GM20000 (cell line): ENCODE results near the gene ANGPT4.
A peak's percentile ranks its signal among the peaks of the same experiment; 100 is the strongest.

ENCODE experiments used
- DNase-seq: peaks from one replicate; pipeline ENCODE4 v3.0.0; 2012; ENCODE audit warnings: low spot score
- TF ChIP-seq, protein P1 (sequence below): IDR thresholded peaks from 2 replicates; pipeline ENCODE4 v1.5.1; 2012; ENCODE audit warnings: mild to moderate bottlenecking, control low read depth; ENCODE audit errors: extremely low read depth, missing control alignments

ANGPT4 gene

DNA sequence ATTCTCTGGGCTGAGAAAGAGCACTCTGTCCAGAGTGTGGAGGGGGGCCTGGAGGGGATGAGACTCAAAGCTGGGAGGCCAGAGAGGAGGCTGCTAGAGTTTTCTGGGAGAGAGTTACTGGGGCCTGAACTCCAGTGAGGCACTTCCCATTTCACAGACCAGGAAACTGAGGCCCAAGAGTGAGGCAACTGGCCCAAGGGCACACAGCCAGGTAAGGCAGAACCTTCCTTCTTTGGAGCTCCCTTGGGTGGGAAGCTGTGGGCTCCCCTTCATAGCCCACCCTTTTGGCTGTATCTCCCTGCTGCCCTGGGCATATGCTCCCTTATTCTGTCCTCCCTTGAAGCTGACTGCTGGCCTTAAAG, 34.4 kb downstream of the ANGPT4 start:
- no peak for DNase-seq
- TF ChIP-seq, protein P1, sequence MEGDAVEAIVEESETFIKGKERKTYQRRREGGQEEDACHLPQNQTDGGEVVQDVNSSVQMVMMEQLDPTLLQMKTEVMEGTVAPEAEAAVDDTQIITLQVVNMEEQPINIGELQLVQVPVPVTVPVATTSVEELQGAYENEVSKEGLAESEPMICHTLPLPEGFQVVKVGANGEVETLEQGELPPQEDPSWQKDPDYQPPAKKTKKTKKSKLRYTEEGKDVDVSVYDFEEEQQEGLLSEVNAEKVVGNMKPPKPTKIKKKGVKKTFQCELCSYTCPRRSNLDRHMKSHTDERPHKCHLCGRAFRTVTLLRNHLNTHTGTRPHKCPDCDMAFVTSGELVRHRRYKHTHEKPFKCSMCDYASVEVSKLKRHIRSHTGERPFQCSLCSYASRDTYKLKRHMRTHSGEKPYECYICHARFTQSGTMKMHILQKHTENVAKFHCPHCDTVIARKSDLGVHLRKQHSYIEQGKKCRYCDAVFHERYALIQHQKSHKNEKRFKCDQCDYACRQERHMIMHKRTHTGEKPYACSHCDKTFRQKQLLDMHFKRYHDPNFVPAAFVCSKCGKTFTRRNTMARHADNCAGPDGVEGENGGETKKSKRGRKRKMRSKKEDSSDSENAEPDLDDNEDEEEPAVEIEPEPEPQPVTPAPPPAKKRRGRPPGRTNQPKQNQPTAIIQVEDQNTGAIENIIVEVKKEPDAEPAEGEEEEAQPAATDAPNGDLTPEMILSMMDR: no peak

DNA sequence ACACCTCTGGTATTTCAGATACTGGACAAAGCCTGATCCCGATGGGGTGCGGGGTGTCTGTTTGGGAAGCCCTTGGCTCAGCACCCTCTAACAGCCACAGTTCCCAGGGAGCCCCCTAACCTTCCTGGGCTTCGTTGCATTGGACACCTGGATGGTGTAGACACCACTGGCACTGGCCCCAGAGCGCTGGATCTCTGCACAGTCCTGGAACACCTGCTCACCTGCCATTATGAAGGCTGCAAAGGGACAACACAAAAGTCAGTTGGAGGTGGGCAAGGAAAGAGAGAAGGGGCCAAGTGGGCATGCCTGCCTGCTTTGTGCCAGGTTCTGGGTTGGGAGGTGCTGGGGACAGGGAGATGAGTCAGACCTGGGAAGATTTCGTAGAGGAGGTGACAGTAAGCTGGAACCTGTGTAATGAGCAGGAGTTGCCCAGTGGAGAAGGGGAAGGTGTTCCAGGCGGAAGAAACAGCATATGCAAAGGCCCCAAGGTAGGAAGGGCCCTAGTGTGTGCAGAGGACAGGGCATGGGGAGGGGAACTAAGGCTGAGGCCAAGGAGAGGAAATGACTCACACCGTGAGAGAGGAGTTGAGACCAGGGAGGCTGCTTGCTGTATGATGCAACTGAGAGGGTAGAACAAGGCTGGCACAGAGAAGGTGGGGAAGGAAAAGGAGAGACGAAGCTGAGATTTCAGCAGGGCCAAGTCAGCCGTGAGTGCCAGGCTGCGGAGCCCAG, 34.9 kb downstream of the ANGPT4 start:
- TF ChIP-seq, protein P1: no peak

DNA sequence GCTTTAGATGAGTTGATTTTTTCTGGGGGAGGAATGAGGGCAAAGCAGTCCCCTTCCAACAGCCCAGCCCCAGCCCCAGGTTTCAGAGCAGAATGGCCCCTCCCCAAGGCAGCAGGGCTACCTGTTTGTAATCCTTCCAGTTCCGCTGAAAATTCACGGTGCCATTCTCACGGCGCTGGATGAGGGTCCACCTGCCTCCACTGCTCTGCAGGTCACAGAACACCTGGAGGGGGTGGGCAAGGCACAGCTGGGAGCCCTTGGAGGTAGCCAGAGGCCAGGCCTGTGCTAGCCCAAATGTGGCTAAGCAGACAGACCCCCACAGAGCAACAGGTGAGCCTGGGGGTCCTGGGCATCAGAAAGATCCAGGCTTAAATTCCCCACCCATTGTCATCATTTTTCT, 36.5 kb downstream of the ANGPT4 start:
- no peak for DNase-seq
- TF ChIP-seq, protein P1: no peak

More for the DNA sequence above, 34.9 kb downstream of the ANGPT4 start:
- DNase-seq: no peak

DNA sequence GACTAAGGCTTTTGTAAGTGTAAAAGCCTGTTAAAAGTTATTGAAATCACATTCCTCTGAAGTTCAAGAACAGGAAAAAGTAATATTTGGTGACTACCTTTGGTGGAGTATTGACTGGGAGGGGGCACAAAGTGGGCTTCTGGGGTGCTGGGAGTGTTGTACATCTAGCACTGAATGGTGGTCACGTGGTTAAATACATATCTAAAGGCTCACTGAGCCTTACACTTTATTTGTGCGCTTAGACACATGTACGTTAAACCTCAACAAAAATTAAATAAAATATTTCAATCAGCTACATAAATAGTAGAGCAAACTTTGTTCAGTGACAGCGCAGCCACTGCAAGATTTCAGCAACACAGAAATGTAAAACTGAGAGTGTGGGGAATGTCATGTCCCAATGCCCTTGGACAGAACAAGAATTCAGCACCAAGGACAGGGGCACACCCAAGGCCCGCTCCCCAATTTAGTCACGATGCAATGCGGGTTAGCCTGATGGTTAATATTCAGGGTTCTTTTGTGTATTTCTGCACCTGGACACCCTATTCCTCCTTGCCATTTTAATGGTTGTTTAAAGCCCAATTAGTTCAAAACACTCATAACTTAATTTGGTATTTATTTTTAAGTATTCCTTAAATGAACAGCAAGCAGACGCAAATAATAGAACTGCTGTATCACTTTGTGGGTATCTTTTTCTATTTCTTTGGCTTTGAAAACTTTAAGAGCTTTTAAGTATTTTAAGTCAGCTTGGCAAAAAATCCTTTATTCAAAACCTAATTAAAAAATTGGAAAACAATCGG, 37.4 kb downstream of the ANGPT4 start:
- DNase-seq: peak; percentile 62
- TF ChIP-seq, protein P1: no peak

DNA sequence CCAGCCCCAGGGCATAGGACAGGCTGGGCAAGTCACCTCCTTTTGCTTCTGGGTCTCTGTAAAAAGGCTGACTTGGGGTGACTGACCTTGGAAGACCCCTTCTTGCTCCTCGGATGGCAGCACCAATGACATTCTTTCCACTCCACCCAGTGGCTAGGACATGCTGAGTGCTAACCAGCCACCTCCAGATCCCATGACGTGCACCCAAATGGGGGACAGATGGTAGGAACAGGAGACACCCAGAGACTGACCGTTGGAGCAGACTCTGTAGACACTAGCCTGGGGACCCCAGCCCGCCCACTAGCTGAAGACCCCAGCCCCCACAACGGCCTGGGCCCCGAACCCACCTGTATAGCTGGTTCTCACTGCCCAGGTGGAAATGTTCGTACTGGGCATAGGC, 38.3 kb downstream of the ANGPT4 start:
- TF ChIP-seq, protein P1: no peak
- DNase-seq: no peak

DNA sequence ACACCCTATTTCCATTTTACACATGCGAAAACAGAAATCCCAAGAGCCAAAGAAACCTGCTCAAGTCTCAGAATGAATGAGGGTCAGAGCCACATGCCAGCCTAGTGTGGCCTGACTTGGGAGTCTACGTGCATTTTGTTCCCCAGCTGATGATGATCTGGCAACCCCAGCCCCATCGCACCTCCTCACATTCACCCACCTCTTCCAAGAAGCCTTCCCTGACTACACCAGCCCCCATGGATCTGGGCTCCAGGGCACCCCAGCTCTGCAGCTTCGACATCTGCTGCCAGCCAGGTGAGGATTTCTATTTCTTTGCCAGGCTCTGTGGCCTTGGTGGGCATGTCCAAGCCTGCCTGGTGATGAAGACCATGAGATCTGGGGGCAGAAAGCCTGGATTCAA, 41.0 kb downstream of the ANGPT4 start:
- TF ChIP-seq, protein P1: no peak
- no peak for DNase-seq

DNA sequence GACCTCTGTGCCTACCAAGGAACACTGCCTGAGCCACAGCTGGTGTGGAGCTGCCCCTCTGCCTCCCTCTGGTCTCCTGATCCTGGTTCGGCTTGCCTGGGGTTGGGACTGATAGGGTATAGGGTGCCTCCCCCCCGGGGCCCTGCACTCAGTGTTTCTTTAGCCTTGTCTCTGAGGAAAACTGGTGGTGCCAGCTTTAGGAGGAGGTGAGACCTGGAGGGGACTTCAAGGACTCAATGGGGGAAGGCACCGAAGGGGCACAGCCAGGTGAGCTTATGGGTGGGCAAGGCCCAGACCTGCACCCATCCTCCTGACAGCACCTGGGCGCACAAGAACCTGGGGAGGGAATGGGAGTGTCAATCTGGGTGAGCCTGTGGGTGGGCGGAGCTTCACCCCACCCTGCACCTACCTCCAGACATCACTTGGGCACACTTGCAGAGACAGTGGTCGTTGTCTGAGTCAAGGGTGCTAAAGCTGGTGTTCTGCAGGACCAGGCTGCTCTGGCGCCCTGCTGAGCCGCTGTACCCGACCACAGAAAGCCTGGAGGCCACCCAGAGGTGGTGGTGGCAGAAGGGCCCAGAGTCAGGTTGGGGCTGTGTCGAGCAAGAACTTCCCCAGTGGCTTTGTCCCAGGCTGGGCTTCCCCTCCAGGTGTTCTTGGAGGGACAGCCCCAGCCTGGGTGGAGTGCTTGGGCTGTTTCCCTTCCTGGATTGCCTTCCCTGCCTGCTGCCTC, 42.1 kb downstream of the ANGPT4 start:
- TF ChIP-seq, protein P1: no peak
- no peak for DNase-seq
